ENCODE measurements around the gene NLGN4Y.

Gene NLGN4Y

DNA sequence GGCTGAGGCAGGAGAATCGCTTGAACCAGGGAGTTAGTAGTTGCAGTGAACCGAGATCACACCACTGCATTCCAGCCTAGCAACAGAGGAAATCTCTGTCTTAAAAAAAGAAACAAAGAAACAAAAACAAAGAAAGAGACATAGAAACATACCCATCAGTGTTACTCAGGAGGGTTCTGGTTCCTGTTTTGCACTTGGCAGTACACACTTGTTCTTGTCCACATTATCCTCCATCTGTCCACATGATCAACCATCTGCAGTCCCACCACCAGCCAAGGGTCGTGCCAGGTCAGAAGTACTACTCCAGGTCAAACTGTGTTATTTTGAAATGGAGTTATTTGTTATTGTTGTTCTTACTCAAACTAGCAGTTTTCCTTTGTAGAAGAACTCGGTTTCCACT, 62.4 kb downstream of the NLGN4Y start:
- no peak overlapping the region for H3K4me2 ChIP-seq (ENCODE audit: low read depth, low read length, poor library complexity, severe bottlenecking)
- H3K4me3 ChIP-seq (ENCODE audit: insufficient read depth, low read length, poor library complexity, severe bottlenecking): no peak overlapping the region
- no peaks in the 10 kb centered on the region for H3K9me2 ChIP-seq (replicated peaks; ENCODE audit: insufficient read depth, low read length)
- no peaks in the 10 kb centered on the region for H4K20me1 ChIP-seq (ENCODE audit: low read depth, low read length)
- no peak overlapping the region for H3K27ac ChIP-seq (ENCODE audit: low read depth, low read length)
- no peaks in the 10 kb centered on the region for H3K79me2 ChIP-seq (ENCODE audit: insufficient read depth, low read length)
- no peak for TF ChIP-seq CTCF (IDR thresholded peaks at IDR 0.05; ENCODE audit: insufficient read depth, low read length, poor library complexity, severe bottlenecking)
- TF ChIP-seq EZH2phosphoT487 (conservative IDR thresholded peaks at IDR 0.05; ENCODE audit: low read length): no peak
- no peak overlapping the region for H3K9ac ChIP-seq (ENCODE audit: low read length)
- H3F3A ChIP-seq (ENCODE audit: insufficient read depth): no peaks in the 10 kb centered on the region
- no peak overlapping the region for H2AFZ ChIP-seq (ENCODE audit: low read depth, low read length, severe bottlenecking)
- no peaks in the 10 kb centered on the region for H3K9me3 ChIP-seq (ENCODE audit: insufficient read depth, low read length)
- no peaks in the 10 kb centered on the region for H3K27me3 ChIP-seq (ENCODE audit: low read length)
- no peaks in the 10 kb centered on the region for H3K36me3 ChIP-seq (ENCODE audit: low read length)

DNA sequence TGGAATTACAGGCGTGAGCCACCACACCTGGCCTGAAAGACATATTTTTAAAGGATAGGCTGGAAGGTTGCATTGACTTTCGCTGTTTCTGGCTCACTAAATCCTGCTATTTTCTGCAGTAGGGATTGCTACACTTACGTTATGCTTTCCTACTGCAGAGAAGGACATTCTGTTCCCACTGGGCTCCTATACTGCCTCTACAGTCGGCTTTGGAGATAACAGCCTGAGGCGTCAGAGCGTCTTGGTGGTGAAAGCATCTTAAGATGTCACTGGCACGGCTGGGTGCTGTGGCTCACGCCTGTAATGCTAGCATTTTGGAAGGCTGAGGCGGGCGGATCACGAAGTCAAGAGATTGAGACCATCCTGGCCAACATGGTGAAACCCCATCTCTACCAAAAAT, 77.0 kb downstream of the NLGN4Y start:
- no peak overlapping the region for H2AFZ ChIP-seq (ENCODE audit: low read depth, low read length, severe bottlenecking)
- no peaks in the 10 kb centered on the region for H3F3A ChIP-seq (ENCODE audit: insufficient read depth)
- no peaks in the 10 kb centered on the region for H4K20me1 ChIP-seq (ENCODE audit: low read depth, low read length)
- H3K9me3 ChIP-seq (ENCODE audit: insufficient read depth, low read length): no peaks in the 10 kb centered on the region
- no peaks in the 10 kb centered on the region for H3K79me2 ChIP-seq (ENCODE audit: insufficient read depth, low read length)
- no peaks in the 10 kb centered on the region for H3K27me3 ChIP-seq (ENCODE audit: low read length)
- H3K4me3 ChIP-seq (ENCODE audit: insufficient read depth, low read length, poor library complexity, severe bottlenecking): no peak overlapping the region
- H3K9ac ChIP-seq (ENCODE audit: low read length): no peak overlapping the region
- no peak overlapping the region for H3K27ac ChIP-seq (ENCODE audit: low read depth, low read length)
- no peak overlapping the region for H3K4me2 ChIP-seq (ENCODE audit: low read depth, low read length, poor library complexity, severe bottlenecking)
- TF ChIP-seq EZH2phosphoT487 (conservative IDR thresholded peaks at IDR 0.05; ENCODE audit: low read length): no peak
- TF ChIP-seq CTCF (IDR thresholded peaks at IDR 0.05; ENCODE audit: insufficient read depth, low read length, poor library complexity, severe bottlenecking): no peak
- no peaks in the 10 kb centered on the region for H3K9me2 ChIP-seq (replicated peaks; ENCODE audit: insufficient read depth, low read length)
- H3K36me3 ChIP-seq (ENCODE audit: low read length): no peaks in the 10 kb centered on the region

GRCh38 chrY:14617625-14618024, 93.3 kb downstream of the NLGN4Y start:
- H3K9me3 ChIP-seq (ENCODE audit: insufficient read depth, low read length): no peaks in the 10 kb centered on the region
- H3K36me3 ChIP-seq (ENCODE audit: low read length): no peaks in the 10 kb centered on the region
- TF ChIP-seq EZH2phosphoT487 (conservative IDR thresholded peaks at IDR 0.05; ENCODE audit: low read length) (no peak), CTCF (IDR thresholded peaks at IDR 0.05; ENCODE audit: insufficient read depth, low read length, poor library complexity, severe bottlenecking) (no peak)
- H3K79me2 ChIP-seq (ENCODE audit: insufficient read depth, low read length): no peaks in the 10 kb centered on the region
- no peak overlapping the region for H3K4me3 ChIP-seq (ENCODE audit: insufficient read depth, low read length, poor library complexity, severe bottlenecking)
- H3F3A ChIP-seq (ENCODE audit: insufficient read depth): no peaks in the 10 kb centered on the region
- no peaks in the 10 kb centered on the region for H3K9me2 ChIP-seq (replicated peaks; ENCODE audit: insufficient read depth, low read length)
- H4K20me1 ChIP-seq (ENCODE audit: low read depth, low read length): no peaks in the 10 kb centered on the region
- H2AFZ ChIP-seq (ENCODE audit: low read depth, low read length, severe bottlenecking): no peak overlapping the region
- no peak overlapping the region for H3K4me2 ChIP-seq (ENCODE audit: low read depth, low read length, poor library complexity, severe bottlenecking)
- no peak overlapping the region for H3K27ac ChIP-seq (ENCODE audit: low read depth, low read length)
- no peak overlapping the region for H3K9ac ChIP-seq (ENCODE audit: low read length)
- no peaks in the 10 kb centered on the region for H3K27me3 ChIP-seq (ENCODE audit: low read length)

DNA sequence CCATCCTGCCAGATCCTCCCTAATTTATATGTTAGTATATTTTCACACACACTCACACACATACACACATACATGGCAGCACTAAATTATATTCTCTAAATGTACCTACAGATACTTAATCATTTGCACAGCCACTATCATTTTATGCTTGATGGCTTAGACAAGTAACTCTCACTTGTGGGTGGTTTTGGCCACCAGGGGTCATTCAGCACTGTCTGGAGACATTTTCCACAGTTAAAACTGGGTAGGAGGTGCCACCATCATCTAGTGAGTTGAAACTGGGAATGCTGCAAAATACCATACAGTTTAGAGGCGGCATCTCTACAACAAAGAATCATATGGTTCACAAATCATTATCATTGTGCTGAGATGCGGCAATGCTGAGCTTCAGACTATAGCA, 94.2 kb downstream of the NLGN4Y start:
- H3K79me2 ChIP-seq (ENCODE audit: insufficient read depth, low read length): no peaks in the 10 kb centered on the region
- no peaks in the 10 kb centered on the region for H4K20me1 ChIP-seq (ENCODE audit: low read depth, low read length)
- no peak overlapping the region for H2AFZ ChIP-seq (ENCODE audit: low read depth, low read length, severe bottlenecking)
- H3K4me3 ChIP-seq (ENCODE audit: insufficient read depth, low read length, poor library complexity, severe bottlenecking): no peak overlapping the region
- no peaks in the 10 kb centered on the region for H3K27me3 ChIP-seq (ENCODE audit: low read length)
- H3K9me2 ChIP-seq (replicated peaks; ENCODE audit: insufficient read depth, low read length): no peaks in the 10 kb centered on the region
- no peaks in the 10 kb centered on the region for H3K36me3 ChIP-seq (ENCODE audit: low read length)
- no peak overlapping the region for H3K27ac ChIP-seq (ENCODE audit: low read depth, low read length)
- TF ChIP-seq EZH2phosphoT487 (conservative IDR thresholded peaks at IDR 0.05; ENCODE audit: low read length) (no peak), CTCF (IDR thresholded peaks at IDR 0.05; ENCODE audit: insufficient read depth, low read length, poor library complexity, severe bottlenecking) (no peak)
- no peaks in the 10 kb centered on the region for H3K9me3 ChIP-seq (ENCODE audit: insufficient read depth, low read length)
- no peak overlapping the region for H3K9ac ChIP-seq (ENCODE audit: low read length)
- H3K4me2 ChIP-seq (ENCODE audit: low read depth, low read length, poor library complexity, severe bottlenecking): no peak overlapping the region
- no peaks in the 10 kb centered on the region for H3F3A ChIP-seq (ENCODE audit: insufficient read depth)
